NCI-H2107 treated with DMSO at 0.1 percent for 48 hours (cell line): ENCODE data around the gene COPS6.
"Not testable (repeated sequence)": the region's sequence is repeated elsewhere in the genome, so short reads cannot be mapped to it uniquely, and the experiment has no call there.

Source experiments
- DNase-seq: peaks from one replicate; lab custom pipeline; 2025; ENCODE audit not compliant: unreplicated experiment; lab: John Stamatoyannopoulos, UW

Gene COPS6

DNA sequence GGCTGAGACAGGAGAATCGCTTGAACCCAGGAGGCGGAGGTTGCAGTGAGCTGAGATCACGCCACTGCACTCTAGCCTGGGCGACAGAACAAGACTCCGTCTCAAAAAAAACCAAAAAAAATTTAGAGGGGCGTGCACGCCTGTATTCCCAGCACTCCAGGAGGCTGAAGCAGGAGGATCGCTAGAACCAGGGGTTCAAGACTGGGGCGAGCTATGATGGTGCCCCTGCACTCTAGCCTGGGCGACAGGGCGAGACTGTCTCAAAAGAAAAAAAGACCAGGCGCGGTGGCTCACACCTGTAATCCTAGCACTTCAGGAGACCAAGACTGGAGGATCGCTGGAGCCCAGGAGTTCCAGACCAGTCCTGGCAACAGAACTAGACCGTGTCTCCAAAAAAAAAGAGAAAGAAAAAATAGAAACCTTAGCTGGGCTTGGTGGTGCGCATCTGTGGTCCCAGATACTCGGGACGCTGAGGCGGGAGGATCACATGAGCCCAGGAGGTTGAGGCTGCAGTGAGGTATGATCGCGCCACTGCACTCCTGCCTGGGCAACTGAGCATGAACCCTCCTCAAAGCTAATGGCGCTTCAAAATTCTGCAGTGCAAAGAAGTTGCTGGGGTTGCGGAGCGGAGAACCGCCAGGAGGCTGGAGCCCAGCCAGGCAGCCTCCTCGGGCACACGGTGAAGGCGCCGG, 37.6 kb downstream of the COPS6 start:
- DNase-seq = no peak

DNA sequence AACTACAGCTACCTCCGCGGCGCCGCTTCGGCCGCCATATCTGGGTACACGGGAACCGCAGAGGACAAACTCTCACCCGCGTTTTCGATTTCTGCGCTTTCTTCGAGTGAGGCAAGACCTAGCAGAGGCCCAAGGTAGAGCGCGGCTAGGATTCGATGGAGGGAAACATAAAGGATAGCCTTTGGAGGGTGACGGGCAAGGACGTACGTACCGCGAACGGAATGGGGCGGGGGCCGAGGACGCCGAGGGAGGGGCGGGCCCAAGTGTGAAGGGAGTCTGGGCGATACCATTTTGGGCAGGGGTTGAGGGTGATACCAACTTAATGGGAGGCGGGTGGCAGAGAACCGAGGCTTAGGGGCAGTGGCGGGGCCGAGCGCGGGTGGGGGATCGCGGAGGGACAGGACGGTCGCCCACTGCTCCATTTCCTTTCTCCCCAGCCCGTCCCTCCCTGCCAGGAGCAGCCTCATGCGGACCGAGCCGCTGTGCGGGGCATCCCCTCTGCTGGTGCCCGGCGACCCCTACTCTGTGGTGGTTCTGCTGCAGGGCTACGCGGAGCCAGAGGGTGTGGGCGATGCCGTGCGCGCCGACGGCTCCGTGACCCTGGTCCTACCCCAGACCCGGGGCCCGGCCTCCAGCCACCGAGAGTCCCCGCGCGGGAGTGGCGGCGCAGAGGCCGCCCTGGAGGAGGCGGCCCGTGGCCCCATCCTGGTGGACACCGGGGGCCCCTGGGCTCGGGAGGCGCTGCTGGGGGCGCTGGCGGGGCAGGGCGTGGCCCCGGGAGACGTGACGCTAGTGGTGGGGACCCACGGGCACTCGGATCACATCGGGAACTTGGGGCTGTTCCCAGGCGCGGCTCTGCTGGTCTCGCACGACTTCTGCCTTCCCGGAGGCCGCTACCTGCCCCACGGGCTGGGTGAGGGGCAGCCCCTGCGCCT, 38.4 kb downstream of the COPS6 start, which contains the start of gene MBLAC1:
Gene MBLAC1, plus strand, starts transcription at position 37 of the 935 bp plus-strand sequence. Its CDS starts 429 bp downstream, at position 466.
- DNase-seq = peak; percentile 91

- DNase-seq = no peak
Observed at GRCh38 chr7:100127866-100128636, 39.3 kb downstream of the COPS6 start.

DNA sequence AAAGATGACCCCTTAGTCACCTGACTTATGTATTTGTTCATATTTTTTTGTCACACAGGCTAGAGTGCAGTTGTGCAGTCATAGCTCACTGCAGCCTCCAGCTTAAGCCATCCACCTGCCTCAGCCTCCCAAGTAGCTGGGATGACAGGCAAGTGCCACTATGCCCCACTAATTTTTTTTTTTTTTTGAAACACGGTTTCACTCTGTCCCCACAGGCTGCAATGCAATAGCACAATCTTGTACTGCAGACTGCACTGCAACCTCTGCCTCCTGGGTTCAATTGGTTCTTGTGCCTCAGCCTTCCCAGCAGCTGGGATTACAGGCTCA, 39.8 kb downstream of the COPS6 start:
- DNase-seq = no peak

DNA sequence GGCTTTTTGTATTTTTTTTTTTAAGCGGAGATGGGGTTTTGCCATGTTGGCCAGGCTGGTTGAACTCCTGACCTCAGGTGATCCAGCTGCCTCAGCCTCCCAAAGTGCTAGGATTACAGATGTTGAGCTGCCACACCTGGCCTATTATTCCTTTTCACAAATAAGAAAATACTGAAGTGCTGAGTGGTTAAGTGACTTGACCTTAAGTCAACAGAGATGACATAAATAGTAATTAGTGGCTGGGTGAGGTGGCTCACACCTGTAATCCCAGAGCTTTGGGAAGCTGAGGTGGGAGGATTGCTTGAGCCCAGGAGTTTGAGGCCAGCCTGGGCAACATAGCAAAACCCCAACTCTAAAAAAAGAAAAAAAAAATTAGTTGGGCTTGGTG, 41.4 kb downstream of the COPS6 start:
- DNase-seq = not testable (repeated sequence)

DNA sequence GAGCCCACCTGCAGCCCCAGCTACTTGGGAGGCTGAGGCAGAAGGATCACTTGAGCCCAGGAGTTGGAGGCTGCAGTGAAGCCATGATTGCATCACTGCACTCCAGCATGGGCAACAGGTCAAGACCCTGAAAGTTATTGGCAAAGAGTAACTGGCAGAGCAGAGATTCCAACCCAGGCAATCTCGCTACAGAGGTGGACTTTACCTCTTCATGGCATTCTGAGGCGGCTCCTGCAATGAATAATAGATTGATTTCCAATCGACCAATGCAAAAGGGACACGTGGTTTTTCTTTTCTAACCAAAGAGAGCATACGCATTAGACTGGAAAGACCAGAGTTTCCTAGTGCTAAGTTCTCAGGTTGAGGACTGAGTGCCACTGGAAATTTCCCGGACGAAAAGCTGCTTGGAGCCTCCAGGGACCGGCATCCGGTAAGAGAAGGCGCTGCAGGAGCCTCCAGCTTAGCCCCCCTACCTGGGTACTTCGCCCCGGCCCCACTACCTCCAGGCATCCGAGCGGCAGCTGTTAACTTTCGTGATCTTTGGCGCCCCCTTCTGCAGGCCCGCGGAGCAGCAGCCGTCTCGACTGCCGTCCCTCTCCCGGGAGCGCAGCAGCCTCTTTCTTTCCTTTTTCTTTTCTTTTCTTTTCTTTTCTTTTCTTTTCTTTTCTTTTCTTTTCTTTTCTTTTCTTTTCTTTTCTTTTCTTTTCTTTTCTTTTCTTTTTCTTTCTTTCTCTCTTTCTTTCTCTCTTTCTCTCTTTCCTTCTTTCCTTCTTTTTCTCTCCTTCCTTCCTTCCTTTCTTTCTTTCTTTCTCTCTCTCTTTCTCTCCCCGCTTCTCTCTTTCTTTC, 42.1 kb downstream of the COPS6 start:
- DNase-seq = peak; percentile 66

GRCh38 chr7:100132126-100132525, 43.4 kb downstream of the COPS6 start:
- DNase-seq = no peak

- DNase-seq = peak; percentile 77
Observed at GRCh38 chr7:100132697-100133151, 44.0 kb downstream of the COPS6 start.

DNA sequence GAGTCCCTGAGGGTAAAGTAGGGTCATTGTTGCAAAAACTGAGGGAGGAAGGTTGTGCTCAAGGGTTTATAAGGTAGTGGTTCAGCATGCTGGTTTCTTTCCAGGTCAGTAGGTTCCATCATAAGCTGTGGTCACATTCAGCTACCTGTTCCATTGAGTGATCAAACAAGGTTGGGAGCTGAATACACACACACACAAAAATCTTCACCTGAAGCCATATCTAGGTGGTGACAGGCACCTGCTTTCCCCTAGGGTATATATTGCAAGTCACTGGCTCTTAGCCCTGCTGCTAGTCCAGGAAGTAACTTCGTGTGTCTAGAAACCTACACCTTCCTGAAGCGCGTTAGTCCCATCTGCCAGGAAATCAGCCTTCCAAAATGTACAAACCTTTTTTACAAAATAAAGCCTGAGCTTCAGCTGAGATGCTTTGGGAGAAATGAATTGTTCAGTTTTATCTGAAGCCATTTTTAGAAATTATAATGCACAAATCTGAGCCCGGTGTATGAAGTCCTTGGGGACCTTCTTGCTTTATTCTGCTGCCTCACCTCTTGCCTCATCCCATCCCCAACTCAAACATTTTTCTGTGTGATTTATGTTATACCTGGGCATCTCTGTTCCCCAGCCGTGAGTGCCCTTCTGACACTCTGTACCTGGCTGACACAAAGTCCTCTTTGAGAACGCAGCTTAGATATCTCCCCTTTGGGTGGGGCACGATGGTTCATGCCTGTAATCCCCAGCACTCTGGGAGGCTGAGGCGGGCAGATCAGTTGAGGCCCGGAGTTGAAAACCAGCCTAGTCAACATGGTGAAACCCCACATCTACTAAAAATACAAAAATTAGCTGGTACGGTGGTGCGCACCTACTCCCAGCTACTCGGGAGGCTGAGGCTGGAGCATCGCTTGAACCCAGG, 49.3 kb downstream of the COPS6 start:
- DNase-seq = peak; percentile 65

DNA sequence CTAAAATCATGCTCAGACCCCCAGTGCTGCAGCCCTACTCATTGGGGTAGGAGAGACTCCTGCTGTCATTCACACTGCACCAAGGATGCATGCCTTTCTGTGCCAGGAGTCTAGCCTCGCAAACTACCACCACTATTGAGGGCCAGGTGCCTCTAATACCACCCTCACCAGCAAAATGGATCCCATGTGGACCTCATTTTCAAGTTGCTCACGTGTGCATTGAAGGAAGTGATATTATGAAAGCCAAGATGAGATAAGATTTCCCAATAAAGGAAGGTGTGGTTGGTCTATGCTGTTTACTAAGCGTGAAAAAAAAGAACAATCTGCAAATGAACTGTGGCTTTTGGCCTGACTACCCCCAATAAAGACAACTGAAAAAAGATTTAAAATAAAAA, 52.8 kb downstream of the COPS6 start:
- DNase-seq = no peak
